Measurements from ENCODE around the gene SEPTIN3. TPM values are rescaled to one million over a fixed set of nuclear protein-coding genes. Genes with fewer than 3 reads are reported as not detected.

SEPTIN3 gene
- total RNA-seq: not detected

- ATAC-seq: no peak
- no peak for DNase-seq (ENCODE audit: low spot score)
Observed at GRCh38 chr22:41969110-41969646, at the start of gene SEPTIN3. SEPTIN3 (plus strand) TSS chr22:41969443; CDS start chr22:41971493, 2,050 bp downstream.

GRCh38 chr22:41920271-41920976 lies 48.8 kb upstream of the SEPTIN3 start:
- DNase-seq (ENCODE audit: low spot score): no peak
- no peak for ATAC-seq

GRCh38 chr22:41922328-41922727 lies 46.9 kb upstream of the SEPTIN3 start:
- ATAC-seq (no peak), DNase-seq (ENCODE audit: low spot score) (no peak)

- DNase-seq (ENCODE audit: low spot score): no peak
- ATAC-seq: no peak
Observed at GRCh38 chr22:41922940-41923594, 46.2 kb upstream of the SEPTIN3 start.

- no peak for DNase-seq (ENCODE audit: low spot score)
- no peak for ATAC-seq
Observed at GRCh38 chr22:41923595-41924276, 45.5 kb upstream of the SEPTIN3 start.

- ATAC-seq: peak; percentile 95
- peak; percentile 74 for DNase-seq (ENCODE audit: low spot score)
Observed at GRCh38 chr22:41925783-41926460, 43.3 kb upstream of the SEPTIN3 start.

- DNase-seq (ENCODE audit: low spot score) (no peak), ATAC-seq (no peak)
Observed at GRCh38 chr22:41927813-41928212, 41.4 kb upstream of the SEPTIN3 start.

GRCh38 chr22:41928593-41929417 lies 40.4 kb upstream of the SEPTIN3 start:
- ATAC-seq: no peak
- no peak for DNase-seq (ENCODE audit: low spot score)

GRCh38 chr22:41929418-41929810 lies 39.8 kb upstream of the SEPTIN3 start:
- DNase-seq (ENCODE audit: low spot score): no peak
- no peak for ATAC-seq

GRCh38 chr22:41931701-41932269 lies 37.5 kb upstream of the SEPTIN3 start:
- DNase-seq (ENCODE audit: low spot score): no peak
- ATAC-seq: no peak

GRCh38 chr22:41932353-41932752 lies 36.9 kb upstream of the SEPTIN3 start:
- DNase-seq (ENCODE audit: low spot score): no peak
- no peak for ATAC-seq

- ATAC-seq (no peak), DNase-seq (ENCODE audit: low spot score) (no peak)
Observed at GRCh38 chr22:41933411-41934177, 35.6 kb upstream of the SEPTIN3 start.

GRCh38 chr22:41934284-41935014 lies 34.8 kb upstream of the SEPTIN3 start:
- no peak for DNase-seq (ENCODE audit: low spot score)
- no peak for ATAC-seq

GRCh38 chr22:41935015-41935351 lies 34.3 kb upstream of the SEPTIN3 start:
- ATAC-seq (no peak), DNase-seq (ENCODE audit: low spot score) (no peak)

- ATAC-seq (no peak), DNase-seq (ENCODE audit: low spot score) (no peak)
Observed at GRCh38 chr22:41935509-41935908, 33.7 kb upstream of the SEPTIN3 start.

GRCh38 chr22:41936894-41937169 lies 32.4 kb upstream of the SEPTIN3 start:
- ATAC-seq (no peak), DNase-seq (ENCODE audit: low spot score) (no peak)

GRCh38 chr22:41939981-41940831 lies 29.0 kb upstream of the SEPTIN3 start:
- no peak for DNase-seq (ENCODE audit: low spot score)
- ATAC-seq: no peak
